ENCODE measurements around the gene DLGAP1.

Gene DLGAP1

GRCh38 chr18:3596637-3597384, 858.3 kb downstream of the DLGAP1 start:
- no peaks in the 10 kb centered on the region for H4K20me1 ChIP-seq (ENCODE audit: low read depth, low read length)
- no peaks in the 10 kb centered on the region for H3K9me3 ChIP-seq (ENCODE audit: insufficient read depth, low read length)
- no peak overlapping the region for H3K9ac ChIP-seq (ENCODE audit: low read length)
- H3K4me3 ChIP-seq (ENCODE audit: insufficient read depth, low read length, poor library complexity, severe bottlenecking), result no peak overlapping the region
- H3K9me2 ChIP-seq (replicated peaks; ENCODE audit: insufficient read depth, low read length), result no peaks in the 10 kb centered on the region
- H3K27me3 ChIP-seq (ENCODE audit: low read length), result no peaks in the 10 kb centered on the region
- no peak overlapping the region for H2AFZ ChIP-seq (ENCODE audit: low read depth, low read length, severe bottlenecking)
- H3K4me2 ChIP-seq (ENCODE audit: low read depth, low read length, poor library complexity, severe bottlenecking), result no peak overlapping the region
- no peak overlapping the region for H3K27ac ChIP-seq (ENCODE audit: low read depth, low read length)
- H3F3A ChIP-seq (ENCODE audit: insufficient read depth), result peaks cover 4% of the 10 kb centered on the region; the same call in 1 of the 2 replicates
- TF ChIP-seq, protein P1, sequence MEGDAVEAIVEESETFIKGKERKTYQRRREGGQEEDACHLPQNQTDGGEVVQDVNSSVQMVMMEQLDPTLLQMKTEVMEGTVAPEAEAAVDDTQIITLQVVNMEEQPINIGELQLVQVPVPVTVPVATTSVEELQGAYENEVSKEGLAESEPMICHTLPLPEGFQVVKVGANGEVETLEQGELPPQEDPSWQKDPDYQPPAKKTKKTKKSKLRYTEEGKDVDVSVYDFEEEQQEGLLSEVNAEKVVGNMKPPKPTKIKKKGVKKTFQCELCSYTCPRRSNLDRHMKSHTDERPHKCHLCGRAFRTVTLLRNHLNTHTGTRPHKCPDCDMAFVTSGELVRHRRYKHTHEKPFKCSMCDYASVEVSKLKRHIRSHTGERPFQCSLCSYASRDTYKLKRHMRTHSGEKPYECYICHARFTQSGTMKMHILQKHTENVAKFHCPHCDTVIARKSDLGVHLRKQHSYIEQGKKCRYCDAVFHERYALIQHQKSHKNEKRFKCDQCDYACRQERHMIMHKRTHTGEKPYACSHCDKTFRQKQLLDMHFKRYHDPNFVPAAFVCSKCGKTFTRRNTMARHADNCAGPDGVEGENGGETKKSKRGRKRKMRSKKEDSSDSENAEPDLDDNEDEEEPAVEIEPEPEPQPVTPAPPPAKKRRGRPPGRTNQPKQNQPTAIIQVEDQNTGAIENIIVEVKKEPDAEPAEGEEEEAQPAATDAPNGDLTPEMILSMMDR (IDR thresholded peaks at IDR 0.05; ENCODE audit: insufficient read depth, low read length, poor library complexity, severe bottlenecking), result peak; percentile 11
- no peak for TF ChIP-seq EZH2phosphoT487 (conservative IDR thresholded peaks at IDR 0.05; ENCODE audit: low read length)
- no peaks in the 10 kb centered on the region for H3K36me3 ChIP-seq (ENCODE audit: low read length)
- no peaks in the 10 kb centered on the region for H3K79me2 ChIP-seq (ENCODE audit: insufficient read depth, low read length)

- Histone ChIP-seq H3K9me3 (ENCODE audit: insufficient read depth, low read length) (no peaks in the 10 kb centered on the region), H3K79me2 (ENCODE audit: insufficient read depth, low read length) (no peaks in the 10 kb centered on the region), H3K4me3 (ENCODE audit: insufficient read depth, low read length, poor library complexity, severe bottlenecking) (no peak overlapping the region), H3K36me3 (ENCODE audit: low read length) (no peaks in the 10 kb centered on the region), H2AFZ (ENCODE audit: low read depth, low read length, severe bottlenecking) (no peak overlapping the region), H3K9me2 (replicated peaks; ENCODE audit: insufficient read depth, low read length) (no peaks in the 10 kb centered on the region), H3K27ac (ENCODE audit: low read depth, low read length) (no peak overlapping the region), H4K20me1 (ENCODE audit: low read depth, low read length) (no peaks in the 10 kb centered on the region), H3K27me3 (ENCODE audit: low read length) (no peaks in the 10 kb centered on the region), H3F3A (ENCODE audit: insufficient read depth) (peaks cover 4% of the 10 kb centered on the region; the same call in 1 of the 2 replicates), H3K4me2 (ENCODE audit: low read depth, low read length, poor library complexity, severe bottlenecking) (no peak overlapping the region), H3K9ac (ENCODE audit: low read length) (no peak overlapping the region)
- TF ChIP-seq, protein P1 (IDR thresholded peaks at IDR 0.05; ENCODE audit: insufficient read depth, low read length, poor library complexity, severe bottlenecking), result no peak
- TF ChIP-seq EZH2phosphoT487 (conservative IDR thresholded peaks at IDR 0.05; ENCODE audit: low read length), result no peak
These were observed 858.8 kb downstream of the DLGAP1 start for GRCh38 chr18:3596324-3596636.

- Histone ChIP-seq H3K9me2 (replicated peaks; ENCODE audit: insufficient read depth, low read length) (no peaks in the 10 kb centered on the region), H4K20me1 (ENCODE audit: low read depth, low read length) (no peaks in the 10 kb centered on the region), H3F3A (ENCODE audit: insufficient read depth) (peaks cover 4% of the 10 kb centered on the region; the same call in 1 of the 2 replicates), H3K79me2 (ENCODE audit: insufficient read depth, low read length) (no peaks in the 10 kb centered on the region), H3K9ac (ENCODE audit: low read length) (no peak overlapping the region), H3K4me3 (ENCODE audit: insufficient read depth, low read length, poor library complexity, severe bottlenecking) (no peak overlapping the region), H2AFZ (ENCODE audit: low read depth, low read length, severe bottlenecking) (no peak overlapping the region), H3K9me3 (ENCODE audit: insufficient read depth, low read length) (no peaks in the 10 kb centered on the region), H3K27ac (ENCODE audit: low read depth, low read length) (peak overlapping the region; percentile 23; the same call in 1 of the 2 replicates), H3K36me3 (ENCODE audit: low read length) (no peaks in the 10 kb centered on the region), H3K4me2 (ENCODE audit: low read depth, low read length, poor library complexity, severe bottlenecking) (peak overlapping the region; percentile 80), H3K27me3 (ENCODE audit: low read length) (no peaks in the 10 kb centered on the region)
- TF ChIP-seq EZH2phosphoT487 (conservative IDR thresholded peaks at IDR 0.05; ENCODE audit: low read length), result no peak
- TF ChIP-seq, protein P1 (IDR thresholded peaks at IDR 0.05; ENCODE audit: insufficient read depth, low read length, poor library complexity, severe bottlenecking), result no peak
These were observed 859.5 kb downstream of the DLGAP1 start for GRCh38 chr18:3595369-3596273.
